ENCODE measurements around the gene OR8G1. TPM values are rescaled to one million over a fixed set of nuclear protein-coding genes. Genes with fewer than 3 reads are reported as not detected.
"Not testable (repeated sequence)": the region's sequence is repeated elsewhere in the genome, so short reads cannot be mapped to it uniquely, and the experiment has no call there.

The OR8G1 gene
- total RNA-seq, 1 experiment from 2014 or later = not detected

DNA sequence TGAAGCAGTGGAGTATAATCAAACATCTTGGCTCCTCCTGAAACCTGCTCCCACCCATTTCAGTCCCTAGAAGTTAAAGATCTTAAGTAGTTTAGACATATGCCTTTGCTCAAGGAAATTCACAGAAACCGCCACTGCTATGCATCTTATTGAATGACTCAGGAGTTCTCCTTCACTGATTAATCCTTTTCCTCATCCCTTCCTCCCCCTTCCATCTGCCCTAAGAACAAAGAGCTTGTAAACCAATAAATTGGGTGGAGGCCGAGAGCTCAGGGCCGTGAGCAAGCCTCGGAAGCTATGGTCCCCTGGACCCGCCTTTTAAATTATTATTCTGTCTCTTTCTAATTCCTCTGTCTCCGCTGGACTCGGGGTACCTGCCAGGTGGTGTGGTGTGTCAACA, 30.0 kb downstream of the OR8G1 start:
- H3K4me1 ChIP-seq (ENCODE audit: insufficient read depth, low read length); H3K56ac ChIP-seq (ENCODE audit: insufficient read length, low read depth, low read length); H3K27ac ChIP-seq (ENCODE audit: insufficient read length, low read depth, low read length); H4K20me1 ChIP-seq (ENCODE audit: control insufficient read depth, insufficient read depth, insufficient read length); H3K27me3 Mint-ChIP-seq (ENCODE audit: low read depth); H3K36me3 Mint-ChIP-seq (ENCODE audit: insufficient read depth in 1 of 3, low read depth in 3 of 3); H2BK15ac ChIP-seq (ENCODE audit: low read depth, low read length); H4K91ac ChIP-seq (ENCODE audit: insufficient read length, low read depth, low read length); H3K9ac ChIP-seq (ENCODE audit: extremely low read depth, insufficient read length, low read length); H4K5ac ChIP-seq (ENCODE audit: insufficient read length, low read depth, low read length); H2BK12ac ChIP-seq (ENCODE audit: insufficient read length, low read depth, low read length); H2BK20ac ChIP-seq (ENCODE audit: low read depth, low read length, poor library complexity, severe bottlenecking); H3T11ph ChIP-seq (ENCODE audit: low read length); H3K14ac ChIP-seq (ENCODE audit: insufficient read depth, low read length); H3K9me3 ChIP-seq (ENCODE audit: control insufficient read depth, low read depth, low read length); H3K79me1 ChIP-seq (ENCODE audit: insufficient read depth, low read depth, low read length, poor library complexity, severe bottlenecking); H3K23me2 ChIP-seq (ENCODE audit: insufficient read length, low read depth, low read length, poor library complexity, severe bottlenecking); H3K4ac ChIP-seq (ENCODE audit: low read depth, low read length); H3K27me3 ChIP-seq (ENCODE audit: insufficient read depth, low read length); H3K4me2 ChIP-seq (ENCODE audit: insufficient read depth, insufficient read length, low read length); DNase-seq; H2BK5ac ChIP-seq (ENCODE audit: insufficient read length, low read length); H3K23ac ChIP-seq (ENCODE audit: insufficient read length, low read depth, low read length); H2AK5ac ChIP-seq (ENCODE audit: insufficient read length, low read length); H3K18ac ChIP-seq (ENCODE audit: insufficient read length, low read depth, low read length); H2BK120ac ChIP-seq (ENCODE audit: low read depth, low read length, poor library complexity, severe bottlenecking); H2AFZ ChIP-seq (ENCODE audit: low read length); H3K4me3 Mint-ChIP-seq; H4K8ac ChIP-seq (replicated peaks; ENCODE audit: insufficient read length, low read depth, low read length); H3K79me2 ChIP-seq (ENCODE audit: insufficient read depth, low read length); H3K9me3 Mint-ChIP-seq: not testable (repeated sequence)
- Mint-ChIP-seq H3K4me1 (peaks cover 24 to 28% of the 10 kb centered on the region in 2 experiments), H3K27ac (peak overlapping the region in 2 of 3 experiments; percentile 23 to 54; a peak in 2 of 7 replicates)
- WGBS (ENCODE audit: extremely low coverage, insufficient read length, low lambda C conversion rate) = no CpG with 5 or more reads among the region's 7 CpGs
